ENCODE data around the gene RUFY1. TPM values are rescaled to one million over a fixed set of nuclear protein-coding genes. Genes with fewer than 3 reads are reported as not detected.

The RUFY1 gene
- total RNA-seq, 1 experiment from 2014 or later: 64.7 TPM

DNA sequence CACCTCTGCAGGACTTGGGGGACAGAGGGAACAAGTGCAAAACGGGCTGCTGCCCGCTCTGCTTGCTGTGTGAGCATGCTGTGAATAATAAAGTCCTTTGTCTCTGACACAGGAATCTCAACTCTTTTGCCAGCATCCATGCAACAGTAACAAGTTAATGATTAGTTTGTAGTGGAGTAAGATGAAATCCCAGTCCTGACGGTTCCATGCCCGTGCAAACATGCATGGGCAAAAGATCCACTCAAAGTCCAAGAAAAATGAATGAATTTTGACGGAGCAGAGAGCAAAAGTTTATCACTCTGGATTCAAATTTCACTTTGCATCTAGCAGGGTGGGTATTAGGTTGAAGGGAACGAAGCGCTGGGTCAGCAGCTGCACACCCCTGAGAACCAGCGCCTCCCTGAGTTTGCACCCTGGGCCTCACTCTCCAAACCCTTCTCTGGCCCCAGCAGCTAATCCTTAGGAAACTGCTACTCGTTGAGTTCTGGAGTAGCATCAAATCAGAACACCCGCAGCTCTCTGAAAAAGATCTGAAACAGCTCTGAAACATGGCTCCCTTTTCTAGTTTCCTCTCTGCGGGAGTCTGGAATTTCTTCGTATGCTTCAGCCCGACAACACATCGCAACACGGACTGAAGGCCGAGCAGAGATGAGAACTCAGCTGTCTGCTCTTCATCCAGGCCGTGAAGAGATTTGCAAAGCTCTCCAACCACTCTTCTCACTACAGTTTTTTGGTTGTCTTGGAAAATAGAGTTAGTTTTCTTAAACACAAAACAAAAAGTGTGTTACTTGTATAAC, 45.6 kb upstream of the RUFY1 start:
- Mint-ChIP-seq H3K4me3 (ENCODE audit: unreplicated experiment) (no peak overlapping the region), H3K36me3 (ENCODE audit: insufficient read depth, unreplicated experiment) (no peaks in the 10 kb centered on the region), H3K4me1 (ENCODE audit: insufficient read depth, unreplicated experiment) (no peaks in the 10 kb centered on the region), H3K27me3 (ENCODE audit: insufficient read depth, unreplicated experiment) (no peaks in the 10 kb centered on the region), H3K9me3 (ENCODE audit: unreplicated experiment) (peaks cover 7% of the 10 kb centered on the region), H3K27ac (ENCODE audit: low read depth, unreplicated experiment) (no peak overlapping the region)
- no TSS peak for BruUV-seq (replicated peaks)
- DNase-seq (ENCODE audit: unreplicated experiment): no peak
- POLR2A ChIA-PET: no interaction called here
- TF ChIP-seq, protein P1, sequence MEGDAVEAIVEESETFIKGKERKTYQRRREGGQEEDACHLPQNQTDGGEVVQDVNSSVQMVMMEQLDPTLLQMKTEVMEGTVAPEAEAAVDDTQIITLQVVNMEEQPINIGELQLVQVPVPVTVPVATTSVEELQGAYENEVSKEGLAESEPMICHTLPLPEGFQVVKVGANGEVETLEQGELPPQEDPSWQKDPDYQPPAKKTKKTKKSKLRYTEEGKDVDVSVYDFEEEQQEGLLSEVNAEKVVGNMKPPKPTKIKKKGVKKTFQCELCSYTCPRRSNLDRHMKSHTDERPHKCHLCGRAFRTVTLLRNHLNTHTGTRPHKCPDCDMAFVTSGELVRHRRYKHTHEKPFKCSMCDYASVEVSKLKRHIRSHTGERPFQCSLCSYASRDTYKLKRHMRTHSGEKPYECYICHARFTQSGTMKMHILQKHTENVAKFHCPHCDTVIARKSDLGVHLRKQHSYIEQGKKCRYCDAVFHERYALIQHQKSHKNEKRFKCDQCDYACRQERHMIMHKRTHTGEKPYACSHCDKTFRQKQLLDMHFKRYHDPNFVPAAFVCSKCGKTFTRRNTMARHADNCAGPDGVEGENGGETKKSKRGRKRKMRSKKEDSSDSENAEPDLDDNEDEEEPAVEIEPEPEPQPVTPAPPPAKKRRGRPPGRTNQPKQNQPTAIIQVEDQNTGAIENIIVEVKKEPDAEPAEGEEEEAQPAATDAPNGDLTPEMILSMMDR (IDR thresholded peaks at IDR 0.05; ENCODE audit: unreplicated experiment): no peak
- CTCF ChIA-PET: interaction anchor here (0.5 to 0.9 kb wide), 6 partner anchors 11 to 1285 kb away, joined by 3 to 4 read pairs (median 3); no protein-coding TSS in a partner anchor
- intact Hi-C loops (cut with micrococcal nuclease): no loop called here

DNA sequence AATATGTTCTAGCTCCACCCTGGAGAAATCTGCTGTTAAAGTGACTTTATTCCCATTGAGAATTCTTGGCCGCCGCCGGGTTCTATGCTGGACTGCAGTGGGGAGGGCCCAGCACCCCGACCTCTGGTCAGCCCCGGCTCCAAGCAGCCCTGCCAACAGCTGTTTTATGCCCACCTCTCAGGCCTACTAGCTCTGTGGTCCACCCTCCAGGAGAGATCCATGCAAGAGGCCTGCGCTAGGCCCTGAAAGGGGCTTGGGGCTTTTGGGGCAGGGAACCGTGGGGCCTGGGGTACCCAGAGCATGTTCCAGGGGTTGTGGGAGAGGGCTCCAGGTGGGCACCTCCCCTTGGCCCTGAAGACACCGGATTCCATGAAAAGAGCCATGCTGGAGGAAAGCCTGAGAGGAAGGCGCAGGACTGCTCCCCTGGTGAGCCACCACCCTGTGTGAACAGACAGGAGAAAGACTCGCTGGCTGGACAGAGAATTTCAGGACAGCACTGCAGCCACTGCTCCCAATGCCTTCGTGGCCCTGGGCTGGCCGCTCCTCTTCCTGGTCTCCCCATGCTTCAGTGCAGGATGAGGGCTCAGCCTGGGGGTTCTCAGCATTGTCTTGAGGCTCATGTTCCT, 44.6 kb upstream of the RUFY1 start:
- DNase-seq (ENCODE audit: unreplicated experiment): no peak
- H3K27me3 Mint-ChIP-seq (ENCODE audit: insufficient read depth, unreplicated experiment): no peaks in the 10 kb centered on the region
- CTCF ChIA-PET: interaction anchor here (0.8 to 0.9 kb wide), 2 partner anchors 12 to 26 kb away, joined by 3 to 4 read pairs; no protein-coding TSS in a partner anchor
- POLR2A ChIA-PET: no interaction called here
- H3K4me3 Mint-ChIP-seq (ENCODE audit: unreplicated experiment): no peak overlapping the region
- no peaks in the 10 kb centered on the region for H3K4me1 Mint-ChIP-seq (ENCODE audit: insufficient read depth, unreplicated experiment)
- no peaks in the 10 kb centered on the region for H3K36me3 Mint-ChIP-seq (ENCODE audit: insufficient read depth, unreplicated experiment)
- BruUV-seq (replicated peaks): no TSS peak
- H3K9me3 Mint-ChIP-seq (ENCODE audit: unreplicated experiment): peaks cover under 1% of the 10 kb centered on the region
- intact Hi-C loops (cut with micrococcal nuclease): no loop called here
- no peak overlapping the region for H3K27ac Mint-ChIP-seq (ENCODE audit: low read depth, unreplicated experiment)
- TF ChIP-seq, protein P1 (IDR thresholded peaks at IDR 0.05; ENCODE audit: unreplicated experiment): no peak

DNA sequence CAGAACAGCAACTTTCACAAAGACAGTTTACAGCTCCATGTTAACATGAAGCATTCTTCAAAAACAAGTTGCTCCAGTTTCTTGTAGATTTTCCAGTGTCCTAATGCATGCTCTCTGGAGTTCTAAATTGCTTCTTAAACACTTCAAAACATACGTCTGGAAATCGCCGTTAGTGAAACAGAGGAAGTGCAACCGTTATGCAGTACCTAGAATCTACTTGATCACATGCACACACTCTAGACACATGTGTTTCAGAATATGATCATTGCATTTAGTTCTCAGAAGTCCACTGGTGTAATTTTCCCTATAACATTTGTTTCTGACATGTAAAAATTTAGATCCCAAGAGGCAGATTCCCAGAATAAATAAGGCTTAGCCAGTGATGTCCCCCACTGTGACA, 41.1 kb upstream of the RUFY1 start:
- H3K27me3 Mint-ChIP-seq (ENCODE audit: insufficient read depth, unreplicated experiment): peaks cover 12% of the 10 kb centered on the region
- intact Hi-C loops (cut with micrococcal nuclease): no loop called here
- CTCF ChIA-PET: interaction anchor here (0.7 kb wide), 1 partner anchor 16 kb away, joined by 3 read pairs; no protein-coding TSS in a partner anchor
- H3K27ac Mint-ChIP-seq (ENCODE audit: low read depth, unreplicated experiment): no peak overlapping the region
- no TSS peak for BruUV-seq (replicated peaks)
- no peak overlapping the region for H3K4me3 Mint-ChIP-seq (ENCODE audit: unreplicated experiment)
- H3K4me1 Mint-ChIP-seq (ENCODE audit: insufficient read depth, unreplicated experiment): no peaks in the 10 kb centered on the region
- no peak for DNase-seq (ENCODE audit: unreplicated experiment)
- no peaks in the 10 kb centered on the region for H3K36me3 Mint-ChIP-seq (ENCODE audit: insufficient read depth, unreplicated experiment)
- POLR2A ChIA-PET: no interaction called here
- no peaks in the 10 kb centered on the region for H3K9me3 Mint-ChIP-seq (ENCODE audit: unreplicated experiment)
- TF ChIP-seq, protein P1 (IDR thresholded peaks at IDR 0.05; ENCODE audit: unreplicated experiment): no peak

DNA sequence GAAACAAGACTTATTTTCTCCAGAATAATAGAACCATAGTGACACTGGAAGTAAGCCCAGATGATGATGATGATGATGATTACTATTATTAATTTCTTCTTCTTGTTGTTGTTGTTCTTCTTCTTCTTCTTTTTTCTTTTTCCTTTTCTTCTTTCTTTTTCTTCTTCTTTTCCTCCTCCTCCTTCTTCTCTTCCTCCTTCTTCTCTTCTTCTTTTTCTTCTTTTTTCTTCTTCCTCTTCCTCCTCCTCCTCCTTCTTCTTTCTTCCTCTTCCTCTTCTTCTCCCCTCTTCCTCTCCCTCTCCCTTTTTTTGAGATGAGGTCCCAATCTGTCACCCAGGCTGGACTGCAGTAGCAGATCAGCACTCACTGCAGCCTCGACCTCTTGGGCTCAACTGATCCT, 40.5 kb upstream of the RUFY1 start:
- BruUV-seq (replicated peaks): no TSS peak
- ChIA-PET POLR2A (no interaction called here), CTCF (interaction anchor here (0.7 kb wide), 1 partner anchor 719 kb away, joined by 3 read pairs; no protein-coding TSS in a partner anchor)
- H3K4me3 Mint-ChIP-seq (ENCODE audit: unreplicated experiment): no peak overlapping the region
- no peak for DNase-seq (ENCODE audit: unreplicated experiment)
- no peaks in the 10 kb centered on the region for H3K4me1 Mint-ChIP-seq (ENCODE audit: insufficient read depth, unreplicated experiment)
- H3K27ac Mint-ChIP-seq (ENCODE audit: low read depth, unreplicated experiment): no peak overlapping the region
- TF ChIP-seq, protein P1 (IDR thresholded peaks at IDR 0.05; ENCODE audit: unreplicated experiment): no peak
- H3K36me3 Mint-ChIP-seq (ENCODE audit: insufficient read depth, unreplicated experiment): no peaks in the 10 kb centered on the region
- H3K9me3 Mint-ChIP-seq (ENCODE audit: unreplicated experiment): no peaks in the 10 kb centered on the region
- H3K27me3 Mint-ChIP-seq (ENCODE audit: insufficient read depth, unreplicated experiment): peaks cover 13% of the 10 kb centered on the region
- intact Hi-C loops (cut with micrococcal nuclease): no loop called here

All from MCF 10A (cell line).